HCT116 (cell line): ENCODE measurements around the gene CXXC5. TPM values are rescaled to one million over a fixed set of nuclear protein-coding genes. Genes with fewer than 3 reads are reported as not detected.

Source experiments
- ATAC-seq: fragments of 200-7000 bp; cut with Tn5 transposase; 2 replicates; pipeline ENCODE4 v1.9.1; 2020; ENCODE audit warnings: mild to moderate bottlenecking, moderate library complexity
- BruUV-seq: library from RNA; stranded (reverse); fragments of 400-500 nt; replicated peaks from 2 replicates; lab custom pipeline; 2021; lab: Mats Ljungman, UMichigan
- CTCF ChIA-PET: fragments of 300-600 bp; sonication (Branson Sonifier 250); formaldehyde crosslinking; loops from one replicate; lab custom pipeline; 2021; ENCODE audit warnings: antibody characterized with exemption; lab: Charles Lee
- POLR2A ChIA-PET: fragments of 300-600, 350-600 bp; sonication (Branson Sonifier 250); formaldehyde crosslinking; loops from one replicate; lab custom pipeline; 2021; ENCODE audit warnings: antibody characterized with exemption; lab: Charles Lee
- RAD21 ChIA-PET, 2 experiments: fragments of 300-600 bp; sonication (Branson Sonifier 250); formaldehyde crosslinking; loops; one replicate each; lab custom pipeline; 2023; ENCODE audit warnings: low total read pairs in 2 of 2; ENCODE audit not compliant: uncharacterized antibody in 2 of 2, unreplicated experiment in 2 of 2, low non-redundant PET in 1 of 2; lab: Charles Lee
- DNase-seq: peaks from one replicate; pipeline ENCODE4 v3.0.0-alpha.2; 2010; ENCODE audit warnings: low read depth, low spot score
- H2AFZ ChIP-seq: fragments of 200-600 bp; shearing (Covaris generic), sonication (generic); 2 replicates; pipeline ENCODE4 v1.6.1; 2017; ENCODE audit warnings: low read depth, mixed run types, mixed read lengths, antibody characterized with exemption, low read length; ENCODE audit not compliant: poor library complexity, severe bottlenecking
- H3K27ac ChIP-seq: 2 replicates; pipeline ENCODE4 v1.5.1; 2012; ENCODE audit warnings: low read depth, low read length
- H3K27me3 ChIP-seq: fragments of 200-600 bp; sonication (generic); 2 replicates; pipeline ENCODE4 v1.6.1; 2016; ENCODE audit warnings: mixed run types, low read length, mixed read lengths; ENCODE audit not compliant: insufficient read depth
- H3K36me3 ChIP-seq, 2 experiments: fragments of 200-500 bp in 1 of 2; fragments of 200-600 bp in 1 of 2; sonication (Bioruptor generic) in 1 of 2; sonication (generic) in 1 of 2; 2 replicates each; pipeline versions ENCODE4 v1.5.1 to v1.6.1; 2014 to 2016; ENCODE audit warnings: low read length in 2 of 2, inconsistent platforms in 1 of 2, mixed read lengths in 1 of 2, mixed run types in 1 of 2; ENCODE audit not compliant: insufficient read depth in 2 of 2, control insufficient read depth in 1 of 2
- H3K4me1 ChIP-seq, 2 experiments: fragments of 200-600 bp in 1 of 2; sonication (generic) in 1 of 2; 2 replicates each; pipeline versions ENCODE4 v1.5.1 to v1.6.1; 2012 to 2017; ENCODE audit warnings: low read length in 2 of 2, inconsistent platforms in 1 of 2, mild to moderate bottlenecking in 1 of 2, mixed read lengths in 1 of 2, mixed run types in 1 of 2, moderate library complexity in 1 of 2; ENCODE audit not compliant: insufficient read depth in 2 of 2, control insufficient read depth in 1 of 2
- H3K4me2 ChIP-seq: fragments of 200-600 bp; sonication (generic); 2 replicates; pipeline ENCODE4 v1.6.1; 2017; ENCODE audit warnings: mixed run types, low read length, mixed read lengths
- H3K4me3 ChIP-seq, 2 experiments: fragments of 200-600 bp in 1 of 2; sonication (generic) in 1 of 2; replicated peaks in 1 of 2; 2 replicates each; pipeline ENCODE4 v1.5.1; 2011 to 2016; ENCODE audit warnings: low read length in 2 of 2, control low read depth in 1 of 2, low read depth in 1 of 2, mild to moderate bottlenecking in 1 of 2, mixed read lengths in 1 of 2, mixed run types in 1 of 2
- H3K79me2 ChIP-seq: fragments of 200-600 bp; sonication (generic); 2 replicates; pipeline ENCODE4 v1.6.1; 2017; ENCODE audit warnings: mild to moderate bottlenecking, mixed run types, low read length, moderate library complexity, mixed read lengths; ENCODE audit not compliant: insufficient read depth
- H3K9ac ChIP-seq: fragments of 200-600 bp; sonication (generic); 2 replicates; pipeline ENCODE4 v1.6.1; 2016; ENCODE audit warnings: low read length, mixed read lengths
- H3K9me2 ChIP-seq: fragments of 200-600 bp; sonication (generic), shearing (Covaris generic); 2 replicates; pipeline ENCODE4 v1.6.1; 2017; ENCODE audit warnings: mixed run types, mild to moderate bottlenecking, moderate library complexity; ENCODE audit not compliant: insufficient read depth
- H3K9me3 ChIP-seq, 2 experiments: fragments of 200-500 bp in 1 of 2; fragments of 200-600 bp in 1 of 2; sonication (Bioruptor generic) in 1 of 2; sonication (generic) in 1 of 2; 2 replicates each; pipeline ENCODE4 v1.6.1; 2014 to 2017; ENCODE audit warnings: low read length in 2 of 2, mixed read lengths in 2 of 2, inconsistent platforms in 1 of 2, low read depth in 1 of 2, mild to moderate bottlenecking in 1 of 2, mixed run types in 1 of 2, moderate library complexity in 1 of 2; ENCODE audit not compliant: control insufficient read depth in 1 of 2, insufficient read depth in 1 of 2
- H4K20me1 ChIP-seq: fragments of 200-600 bp; sonication (generic), shearing (Covaris generic); 2 replicates; pipeline ENCODE4 v1.6.1; 2017; ENCODE audit warnings: mixed run types, mild to moderate bottlenecking, moderate library complexity; ENCODE audit not compliant: insufficient read depth
- CBX3 ChIP-seq: IDR thresholded peaks from 2 replicates; pipeline ENCODE4 v1.6.1; 2012; ENCODE audit warnings: low read depth
- CEBPB ChIP-seq: IDR thresholded peaks from 2 replicates; pipeline ENCODE4 v1.6.1; 2012; ENCODE audit warnings: low read depth
- EGR1 ChIP-seq: IDR thresholded peaks from 2 replicates; pipeline ENCODE4 v1.6.1; 2012; ENCODE audit warnings: low read depth
- EZH2 ChIP-seq: fragments of 200-600 bp; sonication (generic); IDR thresholded peaks from 2 replicates; pipeline ENCODE4 v1.6.1; 2017; ENCODE audit warnings: antibody characterized with exemption, mixed run types
- EZH2phosphoT487 ChIP-seq: fragments of 200-600 bp; IDR thresholded peaks from 2 replicates; pipeline ENCODE4 v1.6.1; 2018; ENCODE audit warnings: antibody characterized with exemption, borderline replicate concordance
- POLR2AphosphoS5 ChIP-seq: IDR thresholded peaks from 2 replicates; pipeline ENCODE4 v1.6.1; 2011; ENCODE audit warnings: mild to moderate bottlenecking, low read depth, low read length, moderate library complexity
- RAD21 ChIP-seq: IDR thresholded peaks from 2 replicates; pipeline ENCODE4 v1.6.1; 2012; ENCODE audit warnings: low read depth, mild to moderate bottlenecking
- SIN3A ChIP-seq: IDR thresholded peaks from 2 replicates; pipeline ENCODE4 v1.6.1; 2012; ENCODE audit warnings: low read depth
- SRF ChIP-seq: IDR thresholded peaks from 2 replicates; pipeline ENCODE4 v1.6.1; 2012; ENCODE audit warnings: low read depth
- TCF7L2 ChIP-seq: IDR thresholded peaks from 2 replicates; pipeline ENCODE4 v1.7.0; 2011; ENCODE audit warnings: borderline replicate concordance, inconsistent platforms; ENCODE audit not compliant: insufficient read depth, insufficient read length; ENCODE audit errors: extremely low read depth
- ZFX ChIP-seq: fragments of 450-650 bp; IDR thresholded peaks from 2 replicates; pipeline ENCODE4 v1.6.1; 2017
- ZNF274 ChIP-seq: fragments of 200-500 bp; sonication (Bioruptor generic); IDR thresholded peaks from 2 replicates; pipeline ENCODE4 v1.6.1; 2014; ENCODE audit warnings: mild to moderate bottlenecking, low read depth, low read length, inconsistent platforms
- intact Hi-C: fragments of 100-400 bp; cut with micrococcal nuclease; formaldehyde crosslinking; loops from 2 replicates; pipeline ENCODE4 v1.10.0; 2022
- total RNA-seq: library from RNA; stranded (reverse); gene quantifications from one replicate; pipeline ENCODE4 v1.2.1, GENCODE V29; 2021; ENCODE audit not compliant: unreplicated experiment
- TF ChIP-seq, protein P1 (sequence below): IDR thresholded peaks from 2 replicates; pipeline ENCODE4 v1.6.1; 2012
- TF ChIP-seq, protein P2 (sequence below): IDR thresholded peaks from 2 replicates; pipeline ENCODE4 v1.6.1; 2012; ENCODE audit warnings: low read depth
- TF ChIP-seq, protein P3 (sequence below): IDR thresholded peaks from 2 replicates; pipeline ENCODE4 v1.6.1; 2011; ENCODE audit warnings: mild to moderate bottlenecking, low read length, moderate library complexity; ENCODE audit not compliant: insufficient replicate concordance; ENCODE audit errors: extremely low read depth

Gene CXXC5
- total RNA-seq, 1 experiment from 2014 or later = 43.1 TPM

DNA sequence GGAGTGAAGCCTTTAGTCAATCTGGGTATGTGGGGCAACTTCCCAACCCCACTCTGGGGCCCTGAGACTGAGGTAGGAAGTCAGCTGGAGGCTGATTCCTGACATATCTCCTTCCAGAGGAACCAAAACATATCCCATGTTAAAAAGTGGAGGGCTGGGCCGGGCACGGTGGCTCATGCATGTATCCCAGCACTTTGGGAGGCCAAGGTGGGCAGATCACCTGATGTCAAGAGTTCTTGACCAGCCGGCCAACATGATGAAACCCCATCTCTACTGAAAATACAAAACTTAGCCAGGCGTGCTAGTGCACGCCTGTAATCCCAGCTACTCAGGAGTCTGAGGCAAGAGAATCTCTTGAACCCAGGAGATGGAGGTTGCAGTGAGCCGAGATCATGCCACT, 44.0 kb downstream of the CXXC5 start:
- no peak overlapping the region for H3K4me3 ChIP-seq
- POLR2A ChIA-PET = no interaction called here
- TF ChIP-seq SIN3A = no peak
- intact Hi-C loops = no loop called here
- RAD21 ChIA-PET = no interaction called here
- H3K79me2 ChIP-seq = no peaks in the 10 kb centered on the region
- H4K20me1 ChIP-seq = no peaks in the 10 kb centered on the region
- DNase-seq (no peak), ATAC-seq (no peak)
- peaks cover 5 to 18% of the 10 kb centered on the region in 2 experiments; a peak in 3 of 4 replicates for H3K4me1 ChIP-seq
- H3K9me2 ChIP-seq = no peaks in the 10 kb centered on the region
- CTCF ChIA-PET = interaction anchor here (1.2 to 5.7 kb wide), 4 partner anchors 31 to 73 kb away, joined by 3 to 81 read pairs (median 4); no protein-coding TSS in a partner anchor
- H2AFZ ChIP-seq = no peak overlapping the region
- no peaks in the 10 kb centered on the region for H3K27me3 ChIP-seq
- H3K9me3 ChIP-seq = no peaks in the 10 kb centered on the region
- no peak overlapping the region for H3K4me2 ChIP-seq
- H3K36me3 ChIP-seq = no peaks in the 10 kb centered on the region
- BruUV-seq = no TSS peak
- no peak overlapping the region for H3K9ac ChIP-seq
- H3K27ac ChIP-seq = no peak overlapping the region

DNA sequence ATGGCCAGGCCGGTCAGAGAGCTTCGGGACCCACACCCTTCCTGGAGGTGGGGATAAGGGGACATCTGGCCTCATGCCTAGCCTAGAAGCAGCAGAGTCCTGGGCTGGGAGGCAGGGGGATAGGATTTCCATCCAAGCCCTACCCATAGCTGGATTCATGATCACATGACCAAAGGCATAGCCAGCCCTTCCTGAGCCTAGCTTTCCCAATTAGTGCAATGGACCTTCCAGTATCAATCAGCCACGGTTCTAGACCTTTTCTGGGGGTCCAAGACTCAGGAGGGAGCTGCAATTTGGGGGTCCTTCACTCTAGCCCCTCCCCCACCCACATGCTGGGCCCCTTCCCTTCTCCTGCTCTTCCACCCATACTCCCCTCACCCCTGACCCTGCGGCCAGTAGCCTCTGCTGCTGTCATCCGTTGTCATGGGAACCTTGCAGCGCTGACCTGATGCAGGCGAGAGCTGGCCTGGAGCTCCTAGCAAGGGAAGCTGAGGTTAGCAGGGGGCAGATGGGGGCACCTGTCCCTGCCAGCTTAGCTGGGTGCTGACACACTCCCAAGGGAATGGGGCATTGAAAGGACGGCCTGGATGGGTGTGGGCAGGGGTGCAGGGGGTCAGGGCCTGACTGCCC, 44.6 kb downstream of the CXXC5 start:
- no peak for ATAC-seq
- no peaks in the 10 kb centered on the region for H3K9me3 ChIP-seq
- POLR2A ChIA-PET = no interaction called here
- no peak overlapping the region for H3K9ac ChIP-seq
- no peaks in the 10 kb centered on the region for H3K27me3 ChIP-seq
- intact Hi-C loops = no loop called here
- no peak for DNase-seq
- no peaks in the 10 kb centered on the region for H3K36me3 ChIP-seq
- H2AFZ ChIP-seq = no peak overlapping the region
- H3K4me3 ChIP-seq = no peak overlapping the region
- BruUV-seq = no TSS peak
- no peaks in the 10 kb centered on the region for H4K20me1 ChIP-seq
- no peak overlapping the region for H3K27ac ChIP-seq
- no peaks in the 10 kb centered on the region for H3K79me2 ChIP-seq
- no peak overlapping the region for H3K4me2 ChIP-seq
- RAD21 ChIA-PET = no interaction called here
- H3K4me1 ChIP-seq = peaks cover 8 to 24% of the 10 kb centered on the region in 2 experiments; a peak in 3 of 4 replicates
- CTCF ChIA-PET = interaction anchor here (1.4 to 5.7 kb wide), 3 partner anchors 32 to 73 kb away, joined by 4 to 81 read pairs (median 5); no protein-coding TSS in a partner anchor
- no peaks in the 10 kb centered on the region for H3K9me2 ChIP-seq
- no peak for TF ChIP-seq RAD21
- no peak for TF ChIP-seq CBX3
- no peak for TF ChIP-seq EZH2
- no peak for TF ChIP-seq SIN3A
- no peak for TF ChIP-seq TCF7L2
- no peak for TF ChIP-seq ZNF274
- no peak for TF ChIP-seq EZH2phosphoT487
- no peak for TF ChIP-seq SRF
- TF ChIP-seq, protein P1, sequence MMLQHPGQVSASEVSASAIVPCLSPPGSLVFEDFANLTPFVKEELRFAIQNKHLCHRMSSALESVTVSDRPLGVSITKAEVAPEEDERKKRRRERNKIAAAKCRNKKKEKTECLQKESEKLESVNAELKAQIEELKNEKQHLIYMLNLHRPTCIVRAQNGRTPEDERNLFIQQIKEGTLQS = no peak
- no peak for TF ChIP-seq CEBPB
- TF ChIP-seq, protein P2, sequence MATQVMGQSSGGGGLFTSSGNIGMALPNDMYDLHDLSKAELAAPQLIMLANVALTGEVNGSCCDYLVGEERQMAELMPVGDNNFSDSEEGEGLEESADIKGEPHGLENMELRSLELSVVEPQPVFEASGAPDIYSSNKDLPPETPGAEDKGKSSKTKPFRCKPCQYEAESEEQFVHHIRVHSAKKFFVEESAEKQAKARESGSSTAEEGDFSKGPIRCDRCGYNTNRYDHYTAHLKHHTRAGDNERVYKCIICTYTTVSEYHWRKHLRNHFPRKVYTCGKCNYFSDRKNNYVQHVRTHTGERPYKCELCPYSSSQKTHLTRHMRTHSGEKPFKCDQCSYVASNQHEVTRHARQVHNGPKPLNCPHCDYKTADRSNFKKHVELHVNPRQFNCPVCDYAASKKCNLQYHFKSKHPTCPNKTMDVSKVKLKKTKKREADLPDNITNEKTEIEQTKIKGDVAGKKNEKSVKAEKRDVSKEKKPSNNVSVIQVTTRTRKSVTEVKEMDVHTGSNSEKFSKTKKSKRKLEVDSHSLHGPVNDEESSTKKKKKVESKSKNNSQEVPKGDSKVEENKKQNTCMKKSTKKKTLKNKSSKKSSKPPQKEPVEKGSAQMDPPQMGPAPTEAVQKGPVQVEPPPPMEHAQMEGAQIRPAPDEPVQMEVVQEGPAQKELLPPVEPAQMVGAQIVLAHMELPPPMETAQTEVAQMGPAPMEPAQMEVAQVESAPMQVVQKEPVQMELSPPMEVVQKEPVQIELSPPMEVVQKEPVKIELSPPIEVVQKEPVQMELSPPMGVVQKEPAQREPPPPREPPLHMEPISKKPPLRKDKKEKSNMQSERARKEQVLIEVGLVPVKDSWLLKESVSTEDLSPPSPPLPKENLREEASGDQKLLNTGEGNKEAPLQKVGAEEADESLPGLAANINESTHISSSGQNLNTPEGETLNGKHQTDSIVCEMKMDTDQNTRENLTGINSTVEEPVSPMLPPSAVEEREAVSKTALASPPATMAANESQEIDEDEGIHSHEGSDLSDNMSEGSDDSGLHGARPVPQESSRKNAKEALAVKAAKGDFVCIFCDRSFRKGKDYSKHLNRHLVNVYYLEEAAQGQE = no peak
- TF ChIP-seq, protein P3, sequence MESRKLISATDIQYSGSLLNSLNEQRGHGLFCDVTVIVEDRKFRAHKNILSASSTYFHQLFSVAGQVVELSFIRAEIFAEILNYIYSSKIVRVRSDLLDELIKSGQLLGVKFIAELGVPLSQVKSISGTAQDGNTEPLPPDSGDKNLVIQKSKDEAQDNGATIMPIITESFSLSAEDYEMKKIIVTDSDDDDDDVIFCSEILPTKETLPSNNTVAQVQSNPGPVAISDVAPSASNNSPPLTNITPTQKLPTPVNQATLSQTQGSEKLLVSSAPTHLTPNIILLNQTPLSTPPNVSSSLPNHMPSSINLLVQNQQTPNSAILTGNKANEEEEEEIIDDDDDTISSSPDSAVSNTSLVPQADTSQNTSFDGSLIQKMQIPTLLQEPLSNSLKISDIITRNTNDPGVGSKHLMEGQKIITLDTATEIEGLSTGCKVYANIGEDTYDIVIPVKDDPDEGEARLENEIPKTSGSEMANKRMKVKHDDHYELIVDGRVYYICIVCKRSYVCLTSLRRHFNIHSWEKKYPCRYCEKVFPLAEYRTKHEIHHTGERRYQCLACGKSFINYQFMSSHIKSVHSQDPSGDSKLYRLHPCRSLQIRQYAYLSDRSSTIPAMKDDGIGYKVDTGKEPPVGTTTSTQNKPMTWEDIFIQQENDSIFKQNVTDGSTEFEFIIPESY = no peak
- no peak for TF ChIP-seq EGR1
- TF ChIP-seq ZFX = no peak
- TF ChIP-seq POLR2AphosphoS5 = no peak
